Activated naive CD4-positive, alpha-beta T cell treated with anti-CD3 and anti-CD28 coated beads, Interleukin-2, amount 10 ng/mL, durations not matched to agents 7 days and 5 days (primary cell): ENCODE measurements around the gene ZNF680.
"Not testable (repeated sequence)": the region's sequence is repeated elsewhere in the genome, so short reads cannot be mapped to it uniquely, and the experiment has no call there.

Source experiments
- CTCF ChIA-PET: fragments of 350-600 bp; sonication (Branson Sonifier 250); formaldehyde crosslinking; loops from one replicate; lab custom pipeline; 2021; ENCODE audit warnings: antibody characterized with exemption; lab: Charles Lee
- DNase-seq: peaks from one replicate; pipeline ENCODE4 v3.0.0-alpha.2; 2020
- H3K27ac Mint-ChIP-seq: one replicate; pipeline ENCODE4 v1.8.0; 2021; ENCODE audit warnings: mild to moderate bottlenecking, moderate library complexity, mixed read lengths
- H3K27me3 Mint-ChIP-seq: one replicate; pipeline ENCODE4 v1.8.0; 2021; ENCODE audit warnings: mild to moderate bottlenecking, mixed read lengths
- H3K36me3 Mint-ChIP-seq: one replicate; pipeline ENCODE4 v1.8.0; 2021; ENCODE audit warnings: mixed read lengths
- H3K4me1 Mint-ChIP-seq: one replicate; pipeline ENCODE4 v1.8.0; 2021; ENCODE audit warnings: mixed read lengths
- H3K4me3 Mint-ChIP-seq: one replicate; pipeline ENCODE4 v1.8.0; 2021; ENCODE audit warnings: mild to moderate bottlenecking, moderate library complexity, mixed read lengths
- H3K9me3 Mint-ChIP-seq: one replicate; pipeline ENCODE4 v1.8.0; 2021; ENCODE audit warnings: mixed read lengths

Gene ZNF680

DNA sequence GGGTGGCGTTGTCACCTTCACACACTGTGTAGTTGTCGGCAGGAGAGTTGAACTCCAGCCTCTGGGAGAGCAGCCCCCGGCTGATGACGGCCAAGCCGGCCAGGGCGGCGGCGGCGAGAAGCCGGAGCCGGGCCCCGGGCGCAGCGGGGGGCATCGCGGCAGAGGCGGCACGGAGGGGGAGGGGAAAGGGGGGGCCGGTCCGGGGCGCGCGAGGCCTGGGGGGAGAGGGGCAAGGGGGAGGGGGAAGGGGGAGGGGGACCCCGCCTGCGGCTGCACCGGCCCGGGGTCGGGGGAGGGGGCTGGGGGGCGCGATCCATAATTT is 7.4 kb upstream of the ZNF680 start:
- DNase-seq, H3K4me1 Mint-ChIP-seq, CTCF ChIA-PET, H3K9me3 Mint-ChIP-seq, H3K36me3 Mint-ChIP-seq: not testable (repeated sequence)
- H3K27me3 Mint-ChIP-seq: peaks cover 35% of the 10 kb centered on the region
- peak overlapping the region; percentile 68 for H3K4me3 Mint-ChIP-seq
- H3K27ac Mint-ChIP-seq: peak overlapping the region; percentile 42

DNA sequence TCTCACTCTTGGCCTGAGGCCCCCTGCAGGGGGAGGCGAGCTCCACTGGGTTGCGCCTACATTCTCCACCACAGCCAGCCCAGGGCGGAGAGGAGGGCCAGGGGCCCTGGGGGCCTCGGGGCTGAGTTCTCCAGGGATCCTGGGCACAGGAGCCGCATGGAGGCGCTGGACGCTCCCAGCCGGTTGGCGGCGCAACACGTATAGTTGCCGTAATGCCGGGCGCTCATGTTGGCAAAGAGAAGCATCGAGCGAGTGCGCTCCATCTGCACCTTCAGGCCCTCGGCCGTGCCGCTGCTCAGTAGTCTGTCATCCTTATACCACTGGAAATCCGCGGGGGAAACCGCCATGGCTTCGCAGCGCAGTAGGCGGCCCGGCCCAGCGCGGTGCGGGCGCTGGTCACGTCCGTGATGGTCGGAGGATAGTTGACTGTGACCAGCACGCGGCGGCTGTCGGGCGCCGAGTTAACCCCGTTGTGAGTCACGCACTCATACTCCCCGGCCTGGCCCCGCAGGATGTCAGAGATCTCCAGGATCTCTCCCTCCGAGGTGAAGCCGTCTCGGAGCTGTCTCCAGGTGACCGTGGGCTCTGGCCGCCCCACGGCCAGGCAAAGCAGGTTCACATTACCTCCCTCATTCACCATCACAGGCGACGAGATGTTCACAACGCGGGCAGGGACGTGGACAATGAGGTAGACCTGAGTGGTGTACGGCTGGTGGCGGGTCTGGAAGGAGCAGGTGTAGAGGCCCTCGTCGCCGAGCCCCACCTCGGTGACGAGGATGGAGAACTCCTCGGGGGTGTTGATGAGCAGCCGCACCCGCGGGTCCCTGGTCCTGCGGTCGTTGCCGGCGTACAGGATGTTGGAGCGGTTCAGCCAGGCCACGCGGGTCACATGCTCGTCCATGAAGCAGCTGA is 6.8 kb upstream of the ZNF680 start:
- H3K27ac Mint-ChIP-seq: peak overlapping the region; percentile 42

DNA sequence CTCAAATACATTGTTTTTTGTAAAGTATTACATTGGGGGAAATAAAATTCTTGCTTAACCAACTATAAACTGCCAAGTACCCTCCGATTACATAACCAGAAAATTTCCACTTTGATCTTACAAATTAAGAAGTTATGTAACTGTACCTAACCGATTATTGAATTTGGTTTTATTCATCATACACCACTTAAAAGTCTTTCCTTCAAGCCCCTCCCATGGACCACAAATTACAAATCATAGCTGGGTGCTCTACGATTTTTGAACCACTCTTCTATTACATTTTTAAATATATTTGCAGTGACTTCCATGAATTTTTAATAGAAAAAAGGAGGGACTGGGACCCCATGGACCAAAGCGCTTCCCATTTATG is 630 bp downstream of the ZNF680 start:
- Mint-ChIP-seq H3K36me3 (peaks cover 39% of the 10 kb centered on the region), H3K27ac (peak overlapping the region; percentile 96), H3K27me3 (no peaks in the 10 kb centered on the region), H3K9me3 (peaks cover 22% of the 10 kb centered on the region), H3K4me3 (peak overlapping the region; percentile 99), H3K4me1 (peaks cover 20% of the 10 kb centered on the region)
- CTCF ChIA-PET: interaction anchor here (1.4 kb wide), 1 partner anchor 10 kb away, joined by 3 read pairs; no protein-coding TSS in a partner anchor
- DNase-seq: no peak

More for the DNA sequence above, 6.8 kb upstream of the ZNF680 start:
- H3K4me1 Mint-ChIP-seq, H3K36me3 Mint-ChIP-seq, H3K9me3 Mint-ChIP-seq, CTCF ChIA-PET: not testable (repeated sequence)
- Mint-ChIP-seq H3K27me3 (peaks cover 31% of the 10 kb centered on the region), H3K4me3 (peak overlapping the region; percentile 68)
- DNase-seq: peak; percentile 43

DNA sequence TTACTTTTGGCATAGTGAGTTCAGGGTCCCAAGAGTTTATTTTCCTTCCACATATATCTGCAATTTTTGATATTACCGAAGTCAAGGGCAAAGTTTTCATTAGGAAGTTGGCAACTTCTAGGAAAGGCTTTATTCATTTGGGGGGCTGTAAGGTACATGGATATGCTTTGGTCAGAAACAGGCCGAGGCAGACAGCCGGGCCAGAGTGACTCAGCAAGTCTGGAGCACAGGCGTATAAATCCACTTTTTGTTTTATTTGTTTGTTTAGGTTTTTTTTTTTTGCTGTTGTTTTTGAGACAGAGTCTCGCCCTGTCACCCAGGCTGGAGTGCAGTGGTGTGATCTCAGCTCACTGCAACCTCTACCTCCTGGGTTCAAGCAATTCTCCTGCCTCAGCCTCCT is 3.7 kb downstream of the ZNF680 start:
- H3K27me3 Mint-ChIP-seq: no peaks in the 10 kb centered on the region
- H3K9me3 Mint-ChIP-seq: peaks cover 35% of the 10 kb centered on the region
- DNase-seq: no peak
- H3K4me1 Mint-ChIP-seq: peaks cover 20% of the 10 kb centered on the region
- H3K4me3 Mint-ChIP-seq: no peak overlapping the region
- CTCF ChIA-PET: no interaction called here
- no peak overlapping the region for H3K27ac Mint-ChIP-seq
- peaks cover 59% of the 10 kb centered on the region for H3K36me3 Mint-ChIP-seq

DNA sequence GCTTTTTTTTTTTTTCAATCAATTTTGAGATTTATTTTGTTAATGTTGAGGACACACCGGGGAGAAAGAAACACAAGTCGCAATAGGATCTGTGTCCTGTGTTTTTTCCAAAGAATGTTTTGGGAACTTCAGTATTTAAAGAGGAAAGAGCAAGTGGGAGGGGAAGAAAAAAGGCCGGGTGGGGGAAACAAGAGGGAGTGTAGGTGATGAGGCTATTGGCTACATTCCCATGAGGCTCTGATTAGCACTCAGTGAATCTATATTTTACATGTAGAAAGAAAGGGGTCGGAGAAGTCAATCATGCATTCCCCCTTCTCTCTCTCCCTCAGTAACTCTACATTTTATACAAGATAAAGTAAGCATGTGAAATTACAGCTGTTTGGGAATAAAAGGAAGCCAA is 4.1 kb downstream of the ZNF680 start:
- no peak overlapping the region for H3K27ac Mint-ChIP-seq
- H3K27me3 Mint-ChIP-seq: no peaks in the 10 kb centered on the region
- CTCF ChIA-PET: no interaction called here
- H3K36me3 Mint-ChIP-seq: peaks cover 59% of the 10 kb centered on the region
- peaks cover 17% of the 10 kb centered on the region for H3K4me1 Mint-ChIP-seq
- no peak overlapping the region for H3K4me3 Mint-ChIP-seq
- peaks cover 35% of the 10 kb centered on the region for H3K9me3 Mint-ChIP-seq
- no peak for DNase-seq

DNA sequence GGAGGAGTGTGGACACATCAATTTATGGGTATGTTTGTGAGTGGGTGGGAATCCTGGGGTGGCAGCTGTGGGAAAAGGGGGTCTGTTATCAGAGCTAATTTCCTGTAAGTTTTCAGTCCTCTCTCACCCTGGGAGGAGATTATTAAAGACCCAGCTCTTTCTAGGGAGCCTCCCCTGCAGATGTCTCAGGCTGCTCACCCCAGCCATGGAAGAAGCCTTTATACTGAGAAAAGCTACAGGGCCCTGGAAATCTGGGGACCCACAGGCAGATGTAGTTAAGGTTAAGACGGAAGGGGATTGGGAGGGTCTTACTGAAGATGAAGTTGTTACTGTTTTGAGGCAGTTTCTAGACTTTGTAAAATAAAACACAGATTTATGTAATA is 4.6 kb downstream of the ZNF680 start:
- Mint-ChIP-seq H3K36me3 (peaks cover 62% of the 10 kb centered on the region), H3K27ac (no peak overlapping the region), H3K27me3 (no peaks in the 10 kb centered on the region), H3K9me3 (peaks cover 38% of the 10 kb centered on the region), H3K4me3 (no peak overlapping the region), H3K4me1 (peaks cover 14% of the 10 kb centered on the region)
- DNase-seq: no peak
- CTCF ChIA-PET: no interaction called here

DNA sequence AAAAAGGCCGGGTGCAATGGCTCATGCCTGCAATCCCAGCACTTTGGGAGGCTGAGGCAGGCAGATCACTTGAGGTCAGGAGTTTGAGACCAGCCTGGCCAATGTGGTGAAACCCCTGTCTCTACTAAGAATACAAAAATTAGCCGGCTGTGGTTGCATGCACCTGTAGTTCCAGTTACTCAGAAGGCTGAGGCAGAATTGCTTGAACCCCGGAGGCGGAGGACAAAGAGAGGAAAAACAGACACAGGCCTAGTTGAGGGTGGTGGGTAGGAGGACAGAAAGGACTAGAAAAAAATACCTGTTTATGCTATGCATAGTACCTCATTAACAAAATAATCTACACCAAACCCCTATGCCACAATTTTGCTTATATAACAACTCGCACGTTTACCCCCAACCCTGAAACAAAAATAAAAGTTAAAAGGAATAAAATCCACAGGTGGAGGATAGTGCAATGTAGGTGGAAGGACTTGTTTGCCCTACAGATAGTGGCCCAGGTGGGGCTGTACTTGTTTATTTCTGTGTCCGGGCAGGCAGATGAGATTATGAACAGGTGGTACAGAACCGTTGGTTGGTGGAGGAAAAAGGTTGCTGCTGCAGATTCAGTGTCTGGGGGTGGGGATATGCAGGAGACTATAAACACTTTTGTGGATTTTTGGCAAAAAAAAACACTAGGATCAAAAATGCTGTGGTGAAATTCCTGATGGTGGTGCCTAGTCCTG is 5.1 kb downstream of the ZNF680 start:
- peaks cover 60% of the 10 kb centered on the region for H3K36me3 Mint-ChIP-seq
- no peak for DNase-seq
- H3K27me3 Mint-ChIP-seq: no peaks in the 10 kb centered on the region
- peaks cover 10% of the 10 kb centered on the region for H3K4me1 Mint-ChIP-seq
- CTCF ChIA-PET: no interaction called here
- H3K27ac Mint-ChIP-seq: no peak overlapping the region
- peaks cover 37% of the 10 kb centered on the region for H3K9me3 Mint-ChIP-seq
- H3K4me3 Mint-ChIP-seq: no peak overlapping the region

DNA sequence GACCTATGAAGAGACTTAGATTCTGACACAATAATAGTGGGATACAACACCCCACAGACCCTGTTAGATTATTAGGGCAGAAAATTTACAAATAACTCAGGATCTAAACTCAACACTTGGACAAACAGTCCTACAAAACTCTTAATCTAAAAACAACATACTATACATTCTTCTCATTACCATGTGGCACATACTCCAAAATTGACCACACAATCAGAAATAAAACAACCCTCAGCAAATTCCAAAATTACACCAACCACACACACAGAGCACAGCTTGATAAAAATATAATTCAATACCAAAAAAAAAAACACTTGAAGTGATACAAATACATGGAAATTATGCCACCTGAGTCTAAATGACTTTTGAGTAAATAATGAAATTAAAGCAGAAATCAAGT is 7.8 kb downstream of the ZNF680 start:
- H3K27me3 Mint-ChIP-seq: no peaks in the 10 kb centered on the region
- H3K27ac Mint-ChIP-seq: no peak overlapping the region
- CTCF ChIA-PET: no interaction called here
- H3K4me3 Mint-ChIP-seq: no peak overlapping the region
- peaks cover 43% of the 10 kb centered on the region for H3K9me3 Mint-ChIP-seq
- H3K36me3 Mint-ChIP-seq: peaks cover 64% of the 10 kb centered on the region
- no peak for DNase-seq
- H3K4me1 Mint-ChIP-seq: no peaks in the 10 kb centered on the region

DNA sequence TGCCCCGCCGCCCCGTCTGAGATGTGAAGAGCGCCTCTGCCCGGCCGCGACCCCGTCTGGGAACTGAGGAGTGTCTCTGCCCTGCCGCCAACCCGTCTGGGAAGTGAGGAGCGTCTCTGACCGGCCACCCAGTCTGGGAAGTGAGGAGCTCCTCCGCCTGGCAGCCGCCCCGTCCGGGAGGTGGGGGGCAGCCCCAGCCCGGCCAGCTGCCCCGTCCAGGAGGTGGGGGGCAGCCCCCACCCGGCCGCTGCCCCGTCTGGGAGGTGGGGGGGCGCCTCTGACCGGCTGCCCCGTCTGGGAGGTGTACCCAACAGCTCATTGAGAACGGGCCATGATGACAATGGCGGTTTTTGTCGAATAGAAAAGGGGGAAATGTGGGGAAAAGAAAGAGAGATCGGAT is 8.7 kb downstream of the ZNF680 start:
- H3K27ac Mint-ChIP-seq, H3K27me3 Mint-ChIP-seq, H3K4me1 Mint-ChIP-seq, DNase-seq, H3K4me3 Mint-ChIP-seq, CTCF ChIA-PET: not testable (repeated sequence)
- peaks cover 48% of the 10 kb centered on the region for H3K9me3 Mint-ChIP-seq
- peaks cover 69% of the 10 kb centered on the region for H3K36me3 Mint-ChIP-seq

DNA sequence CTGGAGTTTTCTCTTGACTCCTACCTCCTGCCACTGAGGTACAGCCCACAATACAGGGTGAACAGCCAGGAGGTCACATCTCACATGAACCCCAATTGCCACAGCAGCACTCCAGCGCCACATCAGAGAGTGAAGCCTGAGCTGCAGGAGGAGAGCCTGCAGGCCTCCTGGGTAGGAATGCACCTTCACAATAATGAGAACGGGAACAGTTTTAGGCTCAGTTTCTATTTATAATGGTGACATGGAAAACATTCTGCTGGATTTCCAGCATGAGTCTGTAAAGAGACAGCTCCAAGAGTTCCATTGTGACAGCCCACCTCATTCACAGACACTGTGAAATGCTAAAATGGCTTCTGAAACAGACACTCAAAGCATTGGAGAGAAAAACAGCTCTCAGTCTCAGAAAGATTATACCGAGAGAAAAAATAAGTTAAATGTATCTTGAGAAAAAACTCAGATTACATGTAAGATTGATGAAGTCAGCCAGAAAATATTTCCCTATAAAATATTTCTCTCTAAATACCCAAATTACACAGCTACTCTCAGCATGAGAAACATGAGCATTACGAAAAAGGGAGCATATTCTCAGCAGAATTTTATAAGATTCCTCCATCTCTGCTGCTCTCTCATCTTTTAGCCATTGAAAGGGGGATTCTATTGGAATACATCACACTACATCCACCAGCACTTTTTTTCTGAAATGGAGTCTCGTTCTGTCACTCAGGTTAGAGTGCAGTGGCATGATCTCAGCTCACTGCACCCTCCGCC is 11.3 kb downstream of the ZNF680 start:
- CTCF ChIA-PET: interaction anchor here (1.2 kb wide), 1 partner anchor 11 kb away, joined by 3 read pairs; the partner anchor contains the start of gene ZNF680
- H3K36me3 Mint-ChIP-seq: peaks cover 63% of the 10 kb centered on the region
- DNase-seq: no peak
- no peak overlapping the region for H3K4me3 Mint-ChIP-seq
- H3K27me3 Mint-ChIP-seq: no peaks in the 10 kb centered on the region
- no peaks in the 10 kb centered on the region for H3K4me1 Mint-ChIP-seq
- H3K27ac Mint-ChIP-seq: no peak overlapping the region
- peaks cover 51% of the 10 kb centered on the region for H3K9me3 Mint-ChIP-seq

DNA sequence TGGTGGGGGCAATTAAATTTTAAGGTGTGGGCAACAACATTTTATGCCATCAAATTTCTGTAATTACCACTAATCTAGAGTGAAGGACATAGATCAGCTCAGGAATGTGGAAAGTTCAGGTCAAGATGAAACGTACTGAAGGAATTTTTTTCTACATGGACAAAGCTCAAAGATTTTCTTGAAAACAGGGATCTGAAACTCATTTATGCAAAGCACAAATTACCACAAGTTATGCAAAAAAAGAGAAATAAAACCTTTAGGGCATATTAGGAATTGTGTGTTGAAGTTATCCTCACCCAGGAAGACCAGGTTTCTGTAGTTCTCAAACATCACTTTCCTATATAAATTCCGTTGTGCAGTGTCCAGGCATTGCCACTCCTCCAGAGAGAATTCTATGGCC is 18.9 kb downstream of the ZNF680 start:
- peaks cover 28% of the 10 kb centered on the region for H3K9me3 Mint-ChIP-seq
- H3K27ac Mint-ChIP-seq: no peak overlapping the region
- H3K36me3 Mint-ChIP-seq: peaks cover 60% of the 10 kb centered on the region
- DNase-seq: no peak
- H3K4me3 Mint-ChIP-seq: no peak overlapping the region
- no peaks in the 10 kb centered on the region for H3K27me3 Mint-ChIP-seq
- CTCF ChIA-PET: no interaction called here
- H3K4me1 Mint-ChIP-seq: no peaks in the 10 kb centered on the region

DNA sequence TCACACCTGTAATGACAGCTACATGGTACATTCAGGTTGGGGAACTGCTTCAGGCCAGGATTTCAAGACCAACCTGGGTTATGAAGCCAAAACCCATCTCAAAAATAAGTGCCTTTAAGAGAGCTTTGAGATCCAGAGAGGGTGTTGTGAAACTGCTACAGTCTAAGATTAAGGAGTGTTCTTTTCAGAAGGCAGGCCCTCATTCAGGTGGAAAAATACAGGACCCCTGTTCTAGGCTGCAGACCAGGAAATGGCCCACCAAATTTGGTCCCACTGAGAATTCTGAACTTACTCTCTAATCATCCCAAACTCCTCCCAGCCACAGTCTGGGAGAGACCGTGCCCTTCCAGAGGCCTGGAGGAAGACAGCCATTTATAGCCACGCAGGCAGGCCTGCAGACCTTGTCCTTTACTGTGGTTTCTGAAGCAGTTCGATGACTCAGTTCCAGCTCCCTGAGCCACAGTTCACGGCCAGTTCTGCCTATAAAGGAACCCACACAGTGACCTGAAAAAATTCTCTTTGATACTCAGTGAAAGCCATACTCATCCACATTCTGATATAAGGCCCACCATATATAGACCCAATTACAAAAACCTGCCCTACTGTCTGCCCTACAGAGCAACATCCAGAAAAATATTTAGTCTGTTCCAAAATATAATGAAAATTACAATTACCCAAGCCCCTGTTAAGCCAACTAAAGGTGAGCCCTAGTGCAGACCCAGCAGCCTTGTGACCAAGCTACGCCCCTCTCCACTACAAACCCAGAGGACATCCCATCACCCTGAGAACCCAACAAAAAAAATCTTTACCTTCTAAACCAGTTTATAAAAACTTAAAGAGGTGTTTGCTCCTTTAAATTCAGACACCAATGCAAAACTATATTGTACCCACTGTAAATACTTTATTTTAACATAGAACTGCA is 21.2 kb downstream of the ZNF680 start:
- Mint-ChIP-seq H3K9me3 (peaks cover 16% of the 10 kb centered on the region), H3K4me3 (no peak overlapping the region)
- CTCF ChIA-PET: no interaction called here

DNA sequence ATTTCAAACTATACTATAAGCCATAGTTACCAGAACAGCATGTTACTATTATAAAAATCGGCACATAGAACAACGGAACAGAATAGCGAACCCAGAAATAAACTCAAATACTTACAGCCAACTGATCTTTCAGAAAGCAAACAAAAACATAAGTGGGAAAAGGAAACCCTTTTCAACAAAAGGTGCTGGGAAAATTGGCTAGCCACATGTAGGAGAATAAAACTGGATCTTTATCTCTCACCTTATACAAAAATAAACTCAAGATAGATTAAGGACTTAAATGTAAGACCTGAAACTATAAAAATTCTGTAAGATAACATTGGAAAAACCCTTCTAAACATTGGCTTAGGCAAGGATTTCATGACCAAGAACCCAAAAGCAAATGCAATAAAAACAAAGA is 29.1 kb downstream of the ZNF680 start:
- no peaks in the 10 kb centered on the region for H3K27me3 Mint-ChIP-seq
- H3K9me3 Mint-ChIP-seq: peaks cover 60% of the 10 kb centered on the region
- H3K36me3 Mint-ChIP-seq: peaks cover 79% of the 10 kb centered on the region
- no peak for DNase-seq
- no peak overlapping the region for H3K27ac Mint-ChIP-seq
- peaks cover 16% of the 10 kb centered on the region for H3K4me1 Mint-ChIP-seq
- H3K4me3 Mint-ChIP-seq: no peak overlapping the region
- CTCF ChIA-PET: no interaction called here

More for the DNA sequence above, 21.2 kb downstream of the ZNF680 start:
- Mint-ChIP-seq H3K36me3 (peaks cover 56% of the 10 kb centered on the region), H3K27ac (no peak overlapping the region), H3K4me1 (no peaks in the 10 kb centered on the region), H3K27me3 (no peaks in the 10 kb centered on the region)
- no peak for DNase-seq
